Measurements from ENCODE around the gene CMBL. TPM values are rescaled to one million over a fixed set of nuclear protein-coding genes. Genes with fewer than 3 reads are reported as not detected.
A peak's percentile ranks its signal among the peaks of the same experiment; 100 is the strongest.

CMBL gene
- total and polyA plus RNA-seq, 2 donors (not counting 1 experiment from before 2014, with no cell fraction given), result not detected

GRCh38 chr5:10253390-10253789 is 54.3 kb downstream of the CMBL start:
- H4K20me1 ChIP-seq (ENCODE audit: control insufficient read depth, insufficient read depth, low read length, poor library complexity, severe bottlenecking), result peaks cover 58% of the 10 kb centered on the region
- Mint-ChIP-seq H3K4me3 (no peak overlapping the region), H3K4me1 (peaks cover 38% of the 10 kb centered on the region), H3K27ac (no peak overlapping the region), H3K27me3 (no peaks in the 10 kb centered on the region), H3K9me3 (ENCODE audit: insufficient read depth) (no peaks in the 10 kb centered on the region)
- H3K27me3 ChIP-seq (replicated peaks in 1 of 4; ENCODE audit: control extremely low read depth in 1 of 4, control insufficient read depth in 3 of 4, insufficient read depth in 4 of 4, low read length in 3 of 4), result no peaks in the 10 kb centered on the region
- no peak for ATAC-seq (ENCODE audit: low read depth)
- no peak overlapping the region for H2AFZ ChIP-seq (ENCODE audit: insufficient read depth, low read depth, low read length, poor library complexity, severe bottlenecking)
- ChIA-PET CTCF (no interaction called here), POLR2A (no interaction called here)
- H3K4me2 ChIP-seq (replicated peaks; ENCODE audit: low read depth, low read length, poor library complexity, severe bottlenecking), result no peak overlapping the region
- WGBS (ENCODE audit: insufficient coverage), result 89% methylated on average over 2 of the region's 3 CpGs
- no peak overlapping the region for H3K4me3 ChIP-seq (ENCODE audit: control extremely low read depth in 1 of 5, extremely low read depth in 1 of 5, insufficient read depth in 1 of 5, low read depth in 2 of 5, low read length in 4 of 5)
- peaks cover 68% of the 10 kb centered on the region for H3K79me2 ChIP-seq (ENCODE audit: control insufficient read depth, insufficient read depth, low read length)
- intact Hi-C loops (cut with micrococcal nuclease), result no loop called here
- TF ChIP-seq CTCF (IDR thresholded peaks at IDR 0.05), result no peak
- no peak for TF ChIP-seq EZH2 (IDR thresholded peaks at IDR 0.05; ENCODE audit: borderline replicate concordance, insufficient read depth, low read depth, low read length, poor library complexity, severe bottlenecking)
- H3K9me3 ChIP-seq (ENCODE audit: control extremely low read depth in 1 of 3, control insufficient read depth in 2 of 3, insufficient read depth in 1 of 3, low read length in 2 of 3), result no peaks in the 10 kb centered on the region
- no peak overlapping the region for H3K27ac ChIP-seq (ENCODE audit: low read length in 2 of 2)
- DNase-seq, result no peak
- no peak overlapping the region for H3K9ac ChIP-seq (ENCODE audit: low read length)
- H3K36me3 ChIP-seq (replicated peaks in 1 of 2; ENCODE audit: control extremely low read depth in 1 of 2, control insufficient read depth in 1 of 2, extremely low read depth in 1 of 2, insufficient read depth in 2 of 2, low read length in 1 of 2), result peaks cover 18 to 35% of the 10 kb centered on the region in 2 experiments
- peaks cover 26 to 28% of the 10 kb centered on the region in 2 donors for H3K4me1 ChIP-seq (ENCODE audit: control insufficient read depth in 2 of 2, insufficient read depth in 2 of 2, low read length in 2 of 2)

- Histone ChIP-seq H3K9me3 (ENCODE audit: control extremely low read depth in 1 of 3, control insufficient read depth in 2 of 3, insufficient read depth in 1 of 3, low read length in 2 of 3) (no peaks in the 10 kb centered on the region), H3K27me3 (replicated peaks in 1 of 4; ENCODE audit: control extremely low read depth in 1 of 4, control insufficient read depth in 3 of 4, insufficient read depth in 4 of 4, low read length in 3 of 4) (no peaks in the 10 kb centered on the region), H2AFZ (ENCODE audit: insufficient read depth, low read depth, low read length, poor library complexity, severe bottlenecking) (peak overlapping the region; percentile 99), H3K36me3 (replicated peaks in 1 of 2; ENCODE audit: control extremely low read depth in 1 of 2, control insufficient read depth in 1 of 2, extremely low read depth in 1 of 2, insufficient read depth in 2 of 2, low read length in 1 of 2) (peaks cover 6 to 15% of the 10 kb centered on the region in 2 experiments), H3K4me2 (replicated peaks; ENCODE audit: low read depth, low read length, poor library complexity, severe bottlenecking) (peak overlapping the region; percentile 92), H3K4me1 (ENCODE audit: control insufficient read depth in 2 of 2, insufficient read depth in 2 of 2, low read length in 2 of 2) (peaks cover 27 to 29% of the 10 kb centered on the region in 2 donors), H4K20me1 (ENCODE audit: control insufficient read depth, insufficient read depth, low read length, poor library complexity, severe bottlenecking) (peaks cover 45% of the 10 kb centered on the region), H3K9ac (ENCODE audit: low read length) (peak overlapping the region; percentile 90), H3K4me3 (ENCODE audit: control extremely low read depth in 1 of 5, extremely low read depth in 1 of 5, insufficient read depth in 1 of 5, low read depth in 2 of 5, low read length in 4 of 5) (peak overlapping the region; percentile 79 to 98 (median 87)), H3K27ac (ENCODE audit: low read length in 2 of 2) (peak overlapping the region in 1 of 2 donors; percentile 100), H3K79me2 (ENCODE audit: control insufficient read depth, insufficient read depth, low read length) (peaks cover 79% of the 10 kb centered on the region)
- Mint-ChIP-seq H3K27ac (peak overlapping the region; percentile 78), H3K4me1 (peaks cover 42% of the 10 kb centered on the region), H3K4me3 (peak overlapping the region; percentile 99), H3K9me3 (ENCODE audit: insufficient read depth) (no peaks in the 10 kb centered on the region), H3K27me3 (no peaks in the 10 kb centered on the region)
- ChIA-PET POLR2A (interaction anchor here (2.6 kb wide), 1 partner anchor 102 kb away, joined by 17 read pairs; the partner anchor contains the start of gene MARCHF6), CTCF (interaction anchor here (1.0 to 1.1 kb wide), 2 partner anchors 33 to 191 kb away, joined by 3 read pairs; no protein-coding TSS in a partner anchor)
- 17% methylated on average over 1 of the region's 7 CpGs for WGBS (ENCODE audit: insufficient coverage)
- intact Hi-C loops (cut with micrococcal nuclease), result no loop called here
- no peak for TF ChIP-seq EZH2 (IDR thresholded peaks at IDR 0.05; ENCODE audit: borderline replicate concordance, insufficient read depth, low read depth, low read length, poor library complexity, severe bottlenecking)
- no peak for TF ChIP-seq CTCF (IDR thresholded peaks at IDR 0.05)
- no peak for DNase-seq
- ATAC-seq (ENCODE audit: low read depth), result no peak
These were observed 56.3 kb downstream of the CMBL start for GRCh38 chr5:10251405-10251804.

Data from B cell (primary cell).